ENCODE results near the gene SLC35B4. TPM values are rescaled to one million over a fixed set of nuclear protein-coding genes. Genes with fewer than 3 reads are reported as not detected.

Gene SLC35B4
- total and polyA plus RNA-seq, 2 experiments from 2014 or later = 12.9 to 22.2 TPM

DNA sequence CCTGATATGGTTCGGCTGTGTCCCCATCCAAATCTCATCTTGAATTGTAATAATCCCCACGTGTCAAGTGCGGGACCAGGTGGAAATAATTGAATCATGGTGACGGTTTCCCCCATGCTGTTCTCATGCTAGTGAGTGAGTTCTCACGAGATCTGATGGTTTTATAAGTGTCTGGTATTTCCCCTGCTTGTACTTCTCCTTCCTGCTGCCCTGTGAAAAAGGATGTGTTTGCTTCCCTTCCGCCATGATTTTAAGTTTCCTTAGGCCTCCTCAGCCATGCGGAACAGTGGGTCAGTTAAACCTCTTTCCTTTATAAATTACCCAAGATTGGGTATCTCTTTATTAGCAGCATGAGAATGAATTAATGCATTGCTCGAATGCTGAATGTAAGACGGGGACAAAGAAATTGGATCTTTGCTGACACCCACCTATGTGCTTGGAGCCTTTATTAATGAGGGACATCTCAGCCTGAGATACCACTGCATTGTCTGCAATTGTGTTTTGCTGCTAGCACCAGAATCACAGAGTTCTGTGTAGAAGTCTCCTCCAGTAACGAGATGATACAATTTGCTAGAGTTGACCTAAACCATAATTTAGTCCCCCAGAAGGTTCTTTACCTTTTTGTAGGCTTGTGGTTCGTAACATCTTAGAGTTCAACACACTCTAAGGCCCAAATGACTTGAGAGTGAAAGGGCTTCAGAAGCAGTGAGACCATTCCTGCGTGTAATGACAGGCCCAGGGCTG is 28.6 kb downstream of the SLC35B4 start:
- WGBS, 2 experiments (ENCODE audit: low coverage in 1 of 2, low lambda C conversion rate in 2 of 2, missing lambda C conversion rate in 2 of 2) = 76 to 77% methylated on average over 12 of the region's 12 CpGs

DNA sequence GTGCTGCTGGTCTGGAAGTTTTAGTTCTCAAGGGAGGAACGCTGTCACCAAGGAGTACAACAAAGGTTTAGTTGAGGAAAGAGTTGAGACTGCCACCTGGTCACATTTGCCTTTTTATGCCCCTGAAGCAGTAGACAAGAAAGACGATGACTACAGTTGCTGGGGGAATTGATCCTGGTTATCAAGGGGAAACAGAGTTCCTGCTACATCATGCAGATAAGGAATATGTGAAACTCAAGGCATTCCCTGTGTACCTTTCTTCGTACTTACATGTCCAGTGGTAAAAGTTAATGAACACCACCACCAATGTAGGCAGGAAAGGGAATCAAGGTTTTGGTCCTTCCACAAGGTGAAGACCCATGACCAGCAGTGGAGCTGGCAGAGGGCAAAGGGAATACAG is 31.8 kb downstream of the SLC35B4 start:
- no peaks in the 10 kb centered on the region for H3K9me3 ChIP-seq (ENCODE audit: low read depth)
- no peak overlapping the region for H3K27ac ChIP-seq
- no peak overlapping the region for H3K4me2 ChIP-seq (ENCODE audit: unreplicated experiment)
- H3F3A ChIP-seq (ENCODE audit: insufficient read depth) = 0 out of 2 replicates have a peak, but pooled peaks cover 5% of the 10 kb centered on the region
- in situ Hi-C loops (cut with MboI) = no loop called here
- no peak overlapping the region for H3K9ac ChIP-seq
- no peak overlapping the region for H2AFZ ChIP-seq
- DNase-seq = no peak
- H3K4me3 ChIP-seq = no peak overlapping the region
- H3K27me3 ChIP-seq (replicated peaks; ENCODE audit: insufficient read depth) = peaks cover under 1% of the 10 kb centered on the region; the same call in 1 of the 2 replicates
- 71 to 84% methylated on average over 3 of the region's 3 CpGs for WGBS, 2 experiments (ENCODE audit: low coverage in 1 of 2, low lambda C conversion rate in 2 of 2, missing lambda C conversion rate in 2 of 2)
- H3K4me1 ChIP-seq (ENCODE audit: insufficient read depth) = peaks cover 12% of the 10 kb centered on the region
- no peaks in the 10 kb centered on the region for H3K79me2 ChIP-seq (ENCODE audit: insufficient read depth)
- TF ChIP-seq EZH2 (IDR thresholded peaks at IDR 0.05; ENCODE audit: insufficient read depth, poor library complexity, severe bottlenecking) = no peak
- no peak for TF ChIP-seq EZH2phosphoT487 (IDR thresholded peaks at IDR 0.05; ENCODE audit: insufficient read depth, low read depth)
- no peaks in the 10 kb centered on the region for H3K9me2 ChIP-seq (ENCODE audit: insufficient read depth)
- no peaks in the 10 kb centered on the region for H3K36me3 ChIP-seq (ENCODE audit: low read depth)
- H4K20me1 ChIP-seq (ENCODE audit: insufficient read depth) = no peaks in the 10 kb centered on the region

More for the DNA sequence above, 28.6 kb downstream of the SLC35B4 start:
- Histone ChIP-seq H3F3A (ENCODE audit: insufficient read depth) (0 out of 2 replicates have a peak, but pooled peaks cover 5% of the 10 kb centered on the region), H3K4me2 (ENCODE audit: unreplicated experiment) (no peak overlapping the region), H3K9me3 (ENCODE audit: low read depth) (no peaks in the 10 kb centered on the region), H3K27ac (no peak overlapping the region), H3K9ac (no peak overlapping the region), H4K20me1 (ENCODE audit: insufficient read depth) (no peaks in the 10 kb centered on the region), H3K4me1 (ENCODE audit: insufficient read depth) (peaks cover 21% of the 10 kb centered on the region), H3K27me3 (replicated peaks; ENCODE audit: insufficient read depth) (no peaks in the 10 kb centered on the region; the same call in 1 of the 2 replicates), H2AFZ (no peak overlapping the region), H3K4me3 (no peak overlapping the region), H3K9me2 (ENCODE audit: insufficient read depth) (no peaks in the 10 kb centered on the region), H3K79me2 (ENCODE audit: insufficient read depth) (no peaks in the 10 kb centered on the region), H3K36me3 (ENCODE audit: low read depth) (0 out of 2 replicates have a peak, but pooled peaks cover 5% of the 10 kb centered on the region)
- DNase-seq = no peak
- TF ChIP-seq EZH2phosphoT487 (IDR thresholded peaks at IDR 0.05; ENCODE audit: insufficient read depth, low read depth) = no peak
- no peak for TF ChIP-seq EZH2 (IDR thresholded peaks at IDR 0.05; ENCODE audit: insufficient read depth, poor library complexity, severe bottlenecking)
- in situ Hi-C loops (cut with MboI) = no loop called here

GRCh38 chr7:134284011-134284410 is 32.7 kb downstream of the SLC35B4 start:
- H3K9ac ChIP-seq = no peak overlapping the region
- 0 out of 2 replicates have a peak, but pooled peaks cover 3% of the 10 kb centered on the region for H3K4me1 ChIP-seq (ENCODE audit: insufficient read depth)
- H4K20me1 ChIP-seq (ENCODE audit: insufficient read depth) = no peaks in the 10 kb centered on the region
- TF ChIP-seq EZH2phosphoT487 (IDR thresholded peaks at IDR 0.05; ENCODE audit: insufficient read depth, low read depth) = no peak
- no peak for TF ChIP-seq EZH2 (IDR thresholded peaks at IDR 0.05; ENCODE audit: insufficient read depth, poor library complexity, severe bottlenecking)
- H3K4me2 ChIP-seq (ENCODE audit: unreplicated experiment) = no peak overlapping the region
- H3K36me3 ChIP-seq (ENCODE audit: low read depth) = no peaks in the 10 kb centered on the region
- H2AFZ ChIP-seq = no peak overlapping the region
- H3K9me2 ChIP-seq (ENCODE audit: insufficient read depth) = no peaks in the 10 kb centered on the region
- no peaks in the 10 kb centered on the region for H3K79me2 ChIP-seq (ENCODE audit: insufficient read depth)
- no peaks in the 10 kb centered on the region for H3K9me3 ChIP-seq (ENCODE audit: low read depth)
- H3F3A ChIP-seq (ENCODE audit: insufficient read depth) = no peaks in the 10 kb centered on the region
- no peak overlapping the region for H3K4me3 ChIP-seq
- no peak for DNase-seq
- H3K27me3 ChIP-seq (replicated peaks; ENCODE audit: insufficient read depth) = peaks cover 5% of the 10 kb centered on the region; the same call in 1 of the 2 replicates
- in situ Hi-C loops (cut with MboI) = no loop called here
- no peak overlapping the region for H3K27ac ChIP-seq
- WGBS, 2 experiments (ENCODE audit: low coverage in 1 of 2, low lambda C conversion rate in 2 of 2, missing lambda C conversion rate in 2 of 2) = 16 to 18% methylated on average over 6 of the region's 6 CpGs

- DNase-seq = no peak
- Histone ChIP-seq H3F3A (ENCODE audit: insufficient read depth) (no peaks in the 10 kb centered on the region), H3K9me3 (ENCODE audit: low read depth) (no peaks in the 10 kb centered on the region), H3K27me3 (replicated peaks; ENCODE audit: insufficient read depth) (peaks cover 5% of the 10 kb centered on the region; the same call in 1 of the 2 replicates), H3K36me3 (ENCODE audit: low read depth) (no peaks in the 10 kb centered on the region), H3K4me3 (no peak overlapping the region), H3K4me1 (ENCODE audit: insufficient read depth) (no peaks in the 10 kb centered on the region), H3K4me2 (ENCODE audit: unreplicated experiment) (no peak overlapping the region), H2AFZ (no peak overlapping the region), H4K20me1 (ENCODE audit: insufficient read depth) (no peaks in the 10 kb centered on the region), H3K9me2 (ENCODE audit: insufficient read depth) (no peaks in the 10 kb centered on the region), H3K27ac (no peak overlapping the region), H3K9ac (no peak overlapping the region), H3K79me2 (ENCODE audit: insufficient read depth) (no peaks in the 10 kb centered on the region)
- in situ Hi-C loops (cut with MboI) = no loop called here
- TF ChIP-seq EZH2phosphoT487 (IDR thresholded peaks at IDR 0.05; ENCODE audit: insufficient read depth, low read depth) (no peak), EZH2 (IDR thresholded peaks at IDR 0.05; ENCODE audit: insufficient read depth, poor library complexity, severe bottlenecking) (no peak)
- WGBS, 2 experiments (ENCODE audit: low coverage in 1 of 2, low lambda C conversion rate in 2 of 2, missing lambda C conversion rate in 2 of 2) = 49 to 52% methylated on average over 2 of the region's 2 CpGs
Measured at GRCh38 chr7:134280508-134280907, 36.2 kb downstream of the SLC35B4 start.

Measured in GM23248 (cell line).